Esophagus muscularis mucosa (tissue), 4 donors: ENCODE data around the gene ELAC1.

Source experiments
- EP300 ChIP-seq: sonication (generic); formaldehyde crosslinking; IDR thresholded peaks from one replicate; pipeline ENCODE4 v1.6.1; 2017; ENCODE audit warnings: antibody characterized with exemption
- POLR2A ChIP-seq: fragments of 450-650 bp; IDR thresholded peaks from one replicate; pipeline ENCODE4 v1.6.1; 2017; ENCODE audit warnings: antibody characterized with exemption, moderate library complexity, mild to moderate bottlenecking, low read depth
- POLR2AphosphoS5 ChIP-seq, 2 donors: sonication (generic); formaldehyde crosslinking; IDR thresholded peaks; one replicate each; pipeline ENCODE4 v1.6.1; 2017; ENCODE audit warnings: antibody characterized with exemption in 2 of 2
- TF ChIP-seq, protein P1 (sequence below), 3 experiments: fragments of 200-600 bp in 2 of 3; fragments of 450-650 bp in 1 of 3; sonication (generic) in 2 of 3; IDR thresholded peaks; one replicate each; pipeline ENCODE4 v1.5.1; 2017 to 2019; ENCODE audit warnings: antibody characterized with exemption in 3 of 3, mild to moderate bottlenecking in 2 of 3, moderate library complexity in 1 of 3

DNA sequence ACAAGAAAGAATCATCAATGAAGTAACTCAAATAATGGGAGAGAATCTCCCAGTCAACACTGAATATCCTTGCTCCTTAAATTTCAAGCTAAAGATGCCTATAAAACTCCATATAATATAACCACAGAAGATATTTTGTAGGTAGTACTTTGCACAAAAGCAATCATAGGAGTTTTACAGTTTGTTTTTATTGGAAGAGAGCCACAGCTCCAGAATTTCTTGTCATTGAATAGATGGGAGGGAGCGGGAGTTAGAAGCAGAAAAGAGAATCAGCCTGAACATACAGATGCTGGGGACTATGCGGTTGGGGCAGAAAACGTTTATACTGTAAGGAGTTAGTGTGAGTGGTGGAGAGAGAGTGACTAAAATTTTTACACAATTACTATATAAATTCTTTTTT is 43.9 kb downstream of the ELAC1 start:
- TF ChIP-seq, protein P1, sequence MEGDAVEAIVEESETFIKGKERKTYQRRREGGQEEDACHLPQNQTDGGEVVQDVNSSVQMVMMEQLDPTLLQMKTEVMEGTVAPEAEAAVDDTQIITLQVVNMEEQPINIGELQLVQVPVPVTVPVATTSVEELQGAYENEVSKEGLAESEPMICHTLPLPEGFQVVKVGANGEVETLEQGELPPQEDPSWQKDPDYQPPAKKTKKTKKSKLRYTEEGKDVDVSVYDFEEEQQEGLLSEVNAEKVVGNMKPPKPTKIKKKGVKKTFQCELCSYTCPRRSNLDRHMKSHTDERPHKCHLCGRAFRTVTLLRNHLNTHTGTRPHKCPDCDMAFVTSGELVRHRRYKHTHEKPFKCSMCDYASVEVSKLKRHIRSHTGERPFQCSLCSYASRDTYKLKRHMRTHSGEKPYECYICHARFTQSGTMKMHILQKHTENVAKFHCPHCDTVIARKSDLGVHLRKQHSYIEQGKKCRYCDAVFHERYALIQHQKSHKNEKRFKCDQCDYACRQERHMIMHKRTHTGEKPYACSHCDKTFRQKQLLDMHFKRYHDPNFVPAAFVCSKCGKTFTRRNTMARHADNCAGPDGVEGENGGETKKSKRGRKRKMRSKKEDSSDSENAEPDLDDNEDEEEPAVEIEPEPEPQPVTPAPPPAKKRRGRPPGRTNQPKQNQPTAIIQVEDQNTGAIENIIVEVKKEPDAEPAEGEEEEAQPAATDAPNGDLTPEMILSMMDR (IDR thresholded peaks at IDR 0.05): no peak
- TF ChIP-seq POLR2AphosphoS5 (IDR thresholded peaks at IDR 0.05): no peak
- TF ChIP-seq EP300: no peak
- no peak for TF ChIP-seq POLR2A
